ENCODE data around the gene FCHSD2.

GRCh38 chr11:72798361-72798760 is 343.8 kb downstream of the FCHSD2 start:
- TF ChIP-seq ELF4 (IDR thresholded peaks at IDR 0.05) (no peak), HDGF (IDR thresholded peaks at IDR 0.05; ENCODE audit: borderline replicate concordance) (no peak), FOXM1 (IDR thresholded peaks at IDR 0.05; ENCODE audit: borderline replicate concordance) (no peak), ARNT (IDR thresholded peaks at IDR 0.05) (no peak), FOXA1 (IDR thresholded peaks at IDR 0.05) (no peak), SP1 (IDR thresholded peaks at IDR 0.05) (no peak), FOXK2 (IDR thresholded peaks at IDR 0.05) (no peak)
